ENCODE data around the gene CDK18.

DNA sequence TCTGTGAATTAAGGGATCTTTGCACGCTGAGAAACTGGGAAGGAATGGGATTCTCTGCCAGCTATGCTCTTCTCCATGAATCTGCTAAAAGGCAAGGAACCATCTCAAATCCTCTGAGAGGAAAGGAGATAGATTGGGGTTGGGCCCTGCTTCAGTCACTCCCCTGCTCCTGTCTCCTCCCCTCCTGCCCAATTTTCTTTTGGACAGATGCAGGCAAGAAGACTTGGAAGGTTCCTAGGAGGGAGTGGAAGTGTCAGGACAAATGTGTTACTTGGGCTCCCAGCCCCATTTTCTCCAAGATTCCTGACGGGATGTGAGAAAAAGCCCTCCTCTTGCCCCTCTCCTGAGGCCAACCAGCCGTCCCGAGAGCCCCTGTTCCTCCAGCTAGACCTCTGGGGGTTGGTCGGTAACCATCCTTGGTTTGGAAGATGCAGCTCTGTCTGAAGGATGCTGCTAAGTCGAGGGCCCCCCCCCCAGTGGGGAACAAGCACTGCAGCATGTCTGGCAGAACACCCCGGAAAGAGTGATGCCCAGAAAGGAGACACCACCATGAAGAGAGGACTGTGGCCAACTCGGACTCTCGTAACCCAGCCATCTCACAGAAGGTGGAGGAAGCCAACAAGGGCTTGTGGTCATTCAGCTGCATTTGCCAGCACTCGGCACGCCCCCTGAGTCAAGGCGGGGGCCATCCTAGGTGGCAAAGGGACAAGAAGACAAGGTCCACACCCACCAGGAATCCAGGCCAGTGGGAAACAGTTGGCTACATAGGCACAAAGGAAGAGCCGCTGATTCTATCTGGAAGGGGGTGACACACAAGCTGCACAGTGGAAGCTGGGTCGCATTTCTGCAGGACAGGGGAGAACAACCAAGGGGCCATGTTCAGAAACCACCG lies 43.7 kb downstream of the CDK18 start:
- TF ChIP-seq CTCF (IDR thresholded peaks at IDR 0.05; ENCODE audit: borderline replicate concordance, extremely low read depth, low read length, poor library complexity, severe bottlenecking) = no peak
- no peak for TF ChIP-seq EZH2 (IDR thresholded peaks at IDR 0.05; ENCODE audit: borderline replicate concordance, low read depth, low read length, severe bottlenecking)

All from DND-41 (cell line).